ENCODE results near the gene STK35.

Gene STK35

GRCh38 chr20:2108987-2109386 lies 7.4 kb downstream of the STK35 start:
- Histone ChIP-seq H2AFZ (ENCODE audit: low read length) (no peak overlapping the region), H3K9me3 (ENCODE audit: low read length) (no peaks in the 10 kb centered on the region), H3K9ac (ENCODE audit: low read length) (no peak overlapping the region), H3K36me3 (ENCODE audit: insufficient read depth, low read length) (peaks cover 42% of the 10 kb centered on the region; the same call in 1 of the 2 replicates), H4K20me1 (ENCODE audit: insufficient read depth, low read length) (peaks cover 2% of the 10 kb centered on the region; the same call in 1 of the 2 replicates), H3K27me3 (ENCODE audit: insufficient read depth, low read length) (no peaks in the 10 kb centered on the region), H3K4me3 (ENCODE audit: low read depth, low read length, poor library complexity, severe bottlenecking) (no peak overlapping the region), H3F3A (ENCODE audit: insufficient read depth, low read length) (no peaks in the 10 kb centered on the region), H3K4me2 (ENCODE audit: low read length) (no peak overlapping the region), H3K27ac (ENCODE audit: low read depth, low read length, poor library complexity, severe bottlenecking) (no peak overlapping the region), H3K79me2 (ENCODE audit: insufficient read depth, low read length) (peaks cover 53% of the 10 kb centered on the region), H3K9me2 (ENCODE audit: low read depth, low read length) (no peaks in the 10 kb centered on the region), H3K4me1 (ENCODE audit: insufficient read depth, low read length, severe bottlenecking) (peaks cover 22% of the 10 kb centered on the region)
- TF ChIP-seq EZH2 (IDR thresholded peaks at IDR 0.05; ENCODE audit: borderline replicate concordance, low read length) (no peak), CTCF (IDR thresholded peaks at IDR 0.05; ENCODE audit: low read length) (no peak)

GRCh38 chr20:2109425-2110210 lies 8.0 kb downstream of the STK35 start:
- no peak overlapping the region for H3K4me2 ChIP-seq (ENCODE audit: low read length)
- H3K4me3 ChIP-seq (ENCODE audit: low read depth, low read length, poor library complexity, severe bottlenecking) = no peak overlapping the region
- H2AFZ ChIP-seq (ENCODE audit: low read length) = no peak overlapping the region
- no peaks in the 10 kb centered on the region for H3F3A ChIP-seq (ENCODE audit: insufficient read depth, low read length)
- peaks cover 2% of the 10 kb centered on the region for H4K20me1 ChIP-seq (ENCODE audit: insufficient read depth, low read length)
- H3K27ac ChIP-seq (ENCODE audit: low read depth, low read length, poor library complexity, severe bottlenecking) = no peak overlapping the region
- peaks cover 49% of the 10 kb centered on the region for H3K79me2 ChIP-seq (ENCODE audit: insufficient read depth, low read length)
- H3K27me3 ChIP-seq (ENCODE audit: insufficient read depth, low read length) = no peaks in the 10 kb centered on the region
- no peaks in the 10 kb centered on the region for H3K9me3 ChIP-seq (ENCODE audit: low read length)
- peaks cover 44% of the 10 kb centered on the region; the same call in 1 of the 2 replicates for H3K36me3 ChIP-seq (ENCODE audit: insufficient read depth, low read length)
- H3K9me2 ChIP-seq (ENCODE audit: low read depth, low read length) = no peaks in the 10 kb centered on the region
- H3K4me1 ChIP-seq (ENCODE audit: insufficient read depth, low read length, severe bottlenecking) = peaks cover 16% of the 10 kb centered on the region
- TF ChIP-seq EZH2 (IDR thresholded peaks at IDR 0.05; ENCODE audit: borderline replicate concordance, low read length) (no peak), CTCF (IDR thresholded peaks at IDR 0.05; ENCODE audit: low read length) (no peak)
- H3K9ac ChIP-seq (ENCODE audit: low read length) = no peak overlapping the region

GRCh38 chr20:2112910-2113309 lies 11.3 kb downstream of the STK35 start:
- TF ChIP-seq EZH2 (IDR thresholded peaks at IDR 0.05; ENCODE audit: borderline replicate concordance, low read length) (no peak), CTCF (IDR thresholded peaks at IDR 0.05; ENCODE audit: low read length) (no peak)
- Histone ChIP-seq H3K27ac (ENCODE audit: low read depth, low read length, poor library complexity, severe bottlenecking) (no peak overlapping the region), H3K4me3 (ENCODE audit: low read depth, low read length, poor library complexity, severe bottlenecking) (no peak overlapping the region), H2AFZ (ENCODE audit: low read length) (no peak overlapping the region), H3K36me3 (ENCODE audit: insufficient read depth, low read length) (peaks cover 50% of the 10 kb centered on the region), H3K9me2 (ENCODE audit: low read depth, low read length) (no peaks in the 10 kb centered on the region), H4K20me1 (ENCODE audit: insufficient read depth, low read length) (peaks cover 2% of the 10 kb centered on the region), H3K79me2 (ENCODE audit: insufficient read depth, low read length) (peaks cover 41% of the 10 kb centered on the region), H3K27me3 (ENCODE audit: insufficient read depth, low read length) (no peaks in the 10 kb centered on the region), H3K4me1 (ENCODE audit: insufficient read depth, low read length, severe bottlenecking) (no peaks in the 10 kb centered on the region), H3K9ac (ENCODE audit: low read length) (no peak overlapping the region), H3K4me2 (ENCODE audit: low read length) (no peak overlapping the region), H3F3A (ENCODE audit: insufficient read depth, low read length) (no peaks in the 10 kb centered on the region), H3K9me3 (ENCODE audit: low read length) (no peaks in the 10 kb centered on the region)

Measured in OCI-LY1 (cell line).